Endothelial cell of umbilical vein (primary cell): ENCODE data around the gene TMEM237. TPM values are rescaled to one million over a fixed set of nuclear protein-coding genes. Genes with fewer than 3 reads are reported as not detected.

Experiments used
- BruUV-seq: library from RNA; stranded (reverse); fragments of 400-500 nt; replicated peaks from 2 replicates; lab custom pipeline; 2021; lab: Mats Ljungman, UMichigan
- CTCF ChIA-PET: fragments of 300-600, 350-600 bp; sonication (Branson Sonifier 250); formaldehyde crosslinking; loops from one replicate; lab custom pipeline; 2021; ENCODE audit warnings: antibody characterized with exemption, inconsistent platforms; lab: Charles Lee
- POLR2A ChIA-PET: fragments of 300-600, 350-600 bp; sonication (Branson Sonifier 250); formaldehyde crosslinking; loops from one replicate; lab custom pipeline; 2021; ENCODE audit warnings: antibody characterized with exemption, inconsistent platforms; lab: Charles Lee
- DNase-seq: peaks from one replicate; pipeline ENCODE4 v3.0.0-alpha.2; 2011; ENCODE audit warnings: low read depth, low spot score
- FAIRE-seq: peaks from 2 replicates; lab custom pipeline; 2011; peaks lifted over from hg19 to GRCh38; lab: Jason Lieb, UNC
- H2AFZ ChIP-seq: 2 replicates; pipeline ENCODE4 v1.6.0; 2012; ENCODE audit warnings: low read depth, low read length, control low read depth, inconsistent platforms
- H3K27ac ChIP-seq: 2 replicates; pipeline ENCODE4 v1.5.1; 2011; ENCODE audit warnings: low read depth, mild to moderate bottlenecking, control low read depth, low read length, moderate library complexity; ENCODE audit not compliant: insufficient read depth
- H3K27me3 ChIP-seq, 2 experiments: 2 replicates each; pipeline versions ENCODE4 v1.6.0 to v1.6.1; 2011; ENCODE audit warnings: low read length in 2 of 2, mixed read lengths in 1 of 2; ENCODE audit not compliant: control insufficient read depth in 2 of 2, insufficient read depth in 2 of 2
- H3K36me3 ChIP-seq, 2 experiments: 2 replicates in 1 of 2; 3 replicates in 1 of 2; pipeline ENCODE4 v1.5.1; 2011; ENCODE audit warnings: low read length in 2 of 2, mild to moderate bottlenecking in 1 of 2, moderate library complexity in 1 of 2; ENCODE audit not compliant: control insufficient read depth in 2 of 2, insufficient read depth in 2 of 2; ENCODE audit errors: extremely low read depth in 1 of 2
- H3K4me1 ChIP-seq: 3 replicates; pipeline ENCODE4 v1.5.1; 2011; ENCODE audit warnings: mild to moderate bottlenecking, low read length; ENCODE audit not compliant: control insufficient read depth, insufficient read depth; ENCODE audit errors: extremely low read depth
- H3K4me2 ChIP-seq: 2 replicates; pipeline ENCODE4 v1.6.1; 2011; ENCODE audit warnings: low read length, control low read depth, mixed read lengths; ENCODE audit not compliant: insufficient read depth
- H3K4me3 ChIP-seq, 3 experiments: fragments of 200-600 bp in 1 of 3; sonication (generic), shearing (Covaris generic) in 1 of 3; replicated peaks in 1 of 3; 2 replicates each; pipeline ENCODE4 v1.5.1; 2011 to 2016; ENCODE audit warnings: control low read depth in 3 of 3, low read length in 3 of 3, mild to moderate bottlenecking in 2 of 3, inconsistent platforms in 1 of 3, low read depth in 1 of 3, moderate library complexity in 1 of 3; ENCODE audit not compliant: insufficient read depth in 1 of 3
- H3K79me2 ChIP-seq: 2 replicates; pipeline ENCODE4 v1.6.0; 2012; ENCODE audit warnings: low read length, inconsistent platforms; ENCODE audit not compliant: control insufficient read depth, insufficient read depth
- H3K9ac ChIP-seq: replicated peaks from 2 replicates; pipeline ENCODE3; 2011; ENCODE audit warnings: low read length, control low read depth; ENCODE audit not compliant: insufficient read depth; ENCODE audit errors: extremely low read depth
- H3K9me1 ChIP-seq: replicated peaks from 3 replicates; pipeline ENCODE4 v1.6.0; 2011; ENCODE audit warnings: mild to moderate bottlenecking, low read length; ENCODE audit not compliant: control insufficient read depth, insufficient read depth; ENCODE audit errors: extremely low read depth
- H3K9me3 ChIP-seq: replicated peaks from 2 replicates; pipeline ENCODE4 v1.5.1; 2012; ENCODE audit warnings: low read length, inconsistent platforms; ENCODE audit not compliant: control insufficient read depth, insufficient read depth
- H4K20me1 ChIP-seq: replicated peaks from 2 replicates; pipeline ENCODE3; 2011; ENCODE audit warnings: mild to moderate bottlenecking, low read length; ENCODE audit not compliant: control insufficient read depth, insufficient read depth; ENCODE audit errors: extremely low read depth
- EZH2 ChIP-seq: IDR thresholded peaks from 2 replicates; pipeline ENCODE4 v1.6.1; 2012; ENCODE audit warnings: borderline replicate concordance, low read depth, mild to moderate bottlenecking, moderate library complexity, low read length, inconsistent platforms; ENCODE audit not compliant: severe bottlenecking
- FOS ChIP-seq: IDR thresholded peaks from 2 replicates; pipeline ENCODE4 v1.6.1; 2011; ENCODE audit warnings: mild to moderate bottlenecking, low read length, moderate library complexity, borderline replicate concordance; ENCODE audit not compliant: insufficient read depth
- GATA2 ChIP-seq: IDR thresholded peaks from 2 replicates; pipeline ENCODE4 v1.7.0; 2011; ENCODE audit warnings: low read depth, mild to moderate bottlenecking, moderate library complexity, mixed read lengths, low read length; ENCODE audit not compliant: insufficient read length, insufficient read depth
- JUN ChIP-seq: IDR thresholded peaks from 2 replicates; pipeline ENCODE4 v1.6.1; 2011; ENCODE audit warnings: borderline replicate concordance, low read depth; ENCODE audit not compliant: insufficient read length, insufficient read depth
- MYC ChIP-seq: IDR thresholded peaks from one replicate; pipeline ENCODE4 v1.6.1; 2011; ENCODE audit warnings: mild to moderate bottlenecking, low read depth, low read length
- POLR2A ChIP-seq: IDR thresholded peaks from 2 replicates; pipeline ENCODE4 v1.6.1; 2012; ENCODE audit warnings: low read depth, mild to moderate bottlenecking, control low read depth, low read length
- POLR2AphosphoS5 ChIP-seq: IDR thresholded peaks from 2 replicates; pipeline ENCODE4 v1.6.1; 2012; ENCODE audit warnings: low read depth, mild to moderate bottlenecking, control low read depth, low read length, moderate library complexity; ENCODE audit not compliant: insufficient read depth
- dilution Hi-C: fragments of 300-500 bp; cut with MboI; formaldehyde crosslinking; loops from one replicate; pipeline ENCODE4 v1.15.0; 2019; ENCODE audit warnings: low sequenced_read_pairs; ENCODE audit not compliant: extremely low pct_ligation_motif_present
- intact Hi-C: fragments of 100-400 bp; cut with micrococcal nuclease; formaldehyde crosslinking; loops from one replicate; pipeline ENCODE4 v1.10.0; 2022
- polyA plus RNA-seq, 4 experiments: library from polyadenylated mRNA; depleted of rRNA in 3 of 4; stranded (reverse) in 3 of 4; unstranded in 1 of 4; fragments of >200 nt; gene quantifications; 2 replicates each; pipeline versions ENCODE4 v1.2.1 to v1.2.3, GENCODE V29; 2011 to 2012; ENCODE audit warnings: missing spikeins in 1 of 4
- total RNA-seq: library from RNA; stranded (reverse); gene quantifications from 2 replicates; pipeline ENCODE4 v1.2.3, GENCODE V29; 2021
- TF ChIP-seq, protein P1 (sequence below), 2 donors: IDR thresholded peaks; 1 replicate in 1 of 2; 2 replicates in 1 of 2; pipeline ENCODE4 v1.5.1; 2011; ENCODE audit warnings: low read length in 2 of 2, mild to moderate bottlenecking in 2 of 2, moderate library complexity in 2 of 2, control low read depth in 1 of 2, inconsistent platforms in 1 of 2, low read depth in 1 of 2; ENCODE audit not compliant: insufficient read depth in 1 of 2; ENCODE audit errors: extremely low read depth in 1 of 2
- TF ChIP-seq, protein P2 (sequence below): IDR thresholded peaks from 2 replicates; pipeline ENCODE4 v1.6.1; 2011; ENCODE audit not compliant: insufficient read depth, insufficient read length

TMEM237 gene
- total and polyA plus RNA-seq, 2 donors (not counting 3 experiments of a cell fraction or from before 2014, with no cell fraction given): 41.2 to 64.7 TPM

DNA sequence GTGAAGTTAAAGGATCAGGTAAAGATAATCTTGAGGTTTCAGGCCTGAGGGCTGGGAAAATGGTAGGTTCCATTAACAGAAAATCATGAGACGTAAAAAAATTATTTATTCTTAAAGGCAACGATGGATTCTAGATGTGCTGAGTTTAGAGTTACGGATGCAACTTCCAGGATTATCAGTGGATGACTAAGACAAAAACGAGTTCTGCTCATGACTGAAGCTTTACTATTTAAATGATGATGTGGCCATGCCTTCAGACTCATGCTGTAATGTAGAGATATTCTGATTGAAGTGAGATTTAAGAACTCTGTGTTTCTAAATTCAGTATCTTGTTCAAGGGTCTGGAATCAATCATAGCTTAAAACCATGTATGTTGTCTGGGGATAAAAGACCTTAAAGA is 5.0 kb downstream of the TMEM237 start:
- ChIA-PET CTCF (interaction anchor here (1.5 kb wide), 1 partner anchor 70 kb away, joined by 3 read pairs; no protein-coding TSS in a partner anchor), POLR2A (no interaction called here)
- FAIRE-seq (no peak), DNase-seq (no peak)
- dilution Hi-C loops (no loop called here), intact Hi-C loops (no loop called here)
- TF ChIP-seq POLR2AphosphoS5 (no peak), GATA2 (no peak), EZH2 (no peak), POLR2A (no peak), MYC (no peak), JUN (no peak), FOS (no peak)
- TF ChIP-seq, protein P1, sequence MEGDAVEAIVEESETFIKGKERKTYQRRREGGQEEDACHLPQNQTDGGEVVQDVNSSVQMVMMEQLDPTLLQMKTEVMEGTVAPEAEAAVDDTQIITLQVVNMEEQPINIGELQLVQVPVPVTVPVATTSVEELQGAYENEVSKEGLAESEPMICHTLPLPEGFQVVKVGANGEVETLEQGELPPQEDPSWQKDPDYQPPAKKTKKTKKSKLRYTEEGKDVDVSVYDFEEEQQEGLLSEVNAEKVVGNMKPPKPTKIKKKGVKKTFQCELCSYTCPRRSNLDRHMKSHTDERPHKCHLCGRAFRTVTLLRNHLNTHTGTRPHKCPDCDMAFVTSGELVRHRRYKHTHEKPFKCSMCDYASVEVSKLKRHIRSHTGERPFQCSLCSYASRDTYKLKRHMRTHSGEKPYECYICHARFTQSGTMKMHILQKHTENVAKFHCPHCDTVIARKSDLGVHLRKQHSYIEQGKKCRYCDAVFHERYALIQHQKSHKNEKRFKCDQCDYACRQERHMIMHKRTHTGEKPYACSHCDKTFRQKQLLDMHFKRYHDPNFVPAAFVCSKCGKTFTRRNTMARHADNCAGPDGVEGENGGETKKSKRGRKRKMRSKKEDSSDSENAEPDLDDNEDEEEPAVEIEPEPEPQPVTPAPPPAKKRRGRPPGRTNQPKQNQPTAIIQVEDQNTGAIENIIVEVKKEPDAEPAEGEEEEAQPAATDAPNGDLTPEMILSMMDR (IDR thresholded peaks at IDR 0.05; ENCODE audit: extremely low read depth in 1 of 2, insufficient read depth in 1 of 2, low read depth in 1 of 2, low read length in 2 of 2): no peak
- TF ChIP-seq, protein P2, sequence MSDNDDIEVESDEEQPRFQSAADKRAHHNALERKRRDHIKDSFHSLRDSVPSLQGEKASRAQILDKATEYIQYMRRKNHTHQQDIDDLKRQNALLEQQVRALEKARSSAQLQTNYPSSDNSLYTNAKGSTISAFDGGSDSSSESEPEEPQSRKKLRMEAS: no peak
- Histone ChIP-seq H3K9me3 (no peaks in the 10 kb centered on the region), H3K79me2 (peaks cover 14% of the 10 kb centered on the region), H3K27ac (no peak overlapping the region), H3K36me3 (peaks cover 3 to 23% of the 10 kb centered on the region in 2 experiments), H3K9ac (no peak overlapping the region), H3K4me1 (peaks cover 11% of the 10 kb centered on the region), H3K4me3 (no peak overlapping the region), H3K9me1 (no peaks in the 10 kb centered on the region), H3K27me3 (no peaks in the 10 kb centered on the region), H2AFZ (no peak overlapping the region), H3K4me2 (no peak overlapping the region), H4K20me1 (no peaks in the 10 kb centered on the region)
- BruUV-seq: no TSS peak
